Glutamatergic neuron (in vitro differentiated cells): ENCODE results near the gene GATA2. TPM values are rescaled to one million over a fixed set of nuclear protein-coding genes. Genes with fewer than 3 reads are reported as not detected.

Experiments used
- DNase-seq: peaks from one replicate; pipeline ENCODE4 v3.0.0; 2022
- H3K27ac Mint-ChIP-seq: one replicate; pipeline ENCODE4 v1.8.0; 2020; ENCODE audit warnings: mild to moderate bottlenecking, mixed read lengths, inconsistent platforms; ENCODE audit not compliant: unreplicated experiment
- H3K27me3 Mint-ChIP-seq: one replicate; pipeline ENCODE4 v1.8.0; 2020; ENCODE audit warnings: mild to moderate bottlenecking, moderate library complexity, mixed read lengths, inconsistent platforms; ENCODE audit not compliant: unreplicated experiment
- H3K36me3 Mint-ChIP-seq: one replicate; pipeline ENCODE4 v1.8.0; 2020; ENCODE audit warnings: mild to moderate bottlenecking, mixed read lengths, inconsistent platforms; ENCODE audit not compliant: unreplicated experiment
- H3K4me1 Mint-ChIP-seq: one replicate; pipeline ENCODE4 v1.8.0; 2020; ENCODE audit warnings: mild to moderate bottlenecking, low read depth, mixed read lengths, inconsistent platforms; ENCODE audit not compliant: unreplicated experiment
- H3K4me3 Mint-ChIP-seq: one replicate; pipeline ENCODE4 v1.8.0; 2020; ENCODE audit warnings: mild to moderate bottlenecking, mixed read lengths, inconsistent platforms; ENCODE audit not compliant: unreplicated experiment
- H3K9me3 Mint-ChIP-seq: one replicate; pipeline ENCODE4 v1.8.0; 2020; ENCODE audit warnings: mild to moderate bottlenecking, moderate library complexity, mixed read lengths, inconsistent platforms; ENCODE audit not compliant: unreplicated experiment
- total RNA-seq: library from RNA; stranded (reverse); fragmentation: NEBNext Ultra II Directional; extraction: Animal tissue kit (Norgen Biotek cat#: 25700); gene quantifications from one replicate; pipeline ENCODE4 v1.2.1, GENCODE V29; 2021; ENCODE audit not compliant: unreplicated experiment
- TF ChIP-seq, protein P1 (sequence below): fragments of 200-600 bp; sonication (generic); IDR thresholded peaks from one replicate; pipeline ENCODE4 v1.5.0; 2021; ENCODE audit not compliant: partially characterized antibody, unreplicated experiment

GATA2 gene
- total RNA-seq, 1 donor from 2014 or later = 3.6 TPM

DNA sequence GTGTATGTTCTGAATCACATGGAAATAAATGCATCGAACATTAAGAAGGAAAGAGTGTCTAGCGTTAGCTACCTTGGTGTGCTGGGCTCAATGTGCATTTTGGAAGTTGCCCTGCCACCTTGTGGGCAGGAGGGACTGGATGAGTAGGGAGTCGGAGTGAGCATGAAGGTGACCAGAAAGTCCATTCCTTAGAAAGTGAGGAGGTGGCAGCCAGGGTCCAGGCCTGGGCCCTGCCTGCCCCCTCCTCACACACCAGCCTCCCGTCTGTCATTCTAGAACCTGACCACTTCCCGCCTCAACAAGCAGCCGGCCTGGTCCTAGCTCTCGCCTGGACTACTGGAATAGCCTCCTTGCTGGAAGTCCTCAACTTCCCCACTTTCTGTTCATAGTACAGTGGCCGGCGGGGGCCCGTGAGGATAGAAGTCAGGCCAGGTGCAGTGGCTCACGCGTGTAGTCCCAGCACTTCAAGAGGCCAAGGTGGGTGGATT is 10.2 kb upstream of the GATA2 start:
- TF ChIP-seq, protein P1, sequence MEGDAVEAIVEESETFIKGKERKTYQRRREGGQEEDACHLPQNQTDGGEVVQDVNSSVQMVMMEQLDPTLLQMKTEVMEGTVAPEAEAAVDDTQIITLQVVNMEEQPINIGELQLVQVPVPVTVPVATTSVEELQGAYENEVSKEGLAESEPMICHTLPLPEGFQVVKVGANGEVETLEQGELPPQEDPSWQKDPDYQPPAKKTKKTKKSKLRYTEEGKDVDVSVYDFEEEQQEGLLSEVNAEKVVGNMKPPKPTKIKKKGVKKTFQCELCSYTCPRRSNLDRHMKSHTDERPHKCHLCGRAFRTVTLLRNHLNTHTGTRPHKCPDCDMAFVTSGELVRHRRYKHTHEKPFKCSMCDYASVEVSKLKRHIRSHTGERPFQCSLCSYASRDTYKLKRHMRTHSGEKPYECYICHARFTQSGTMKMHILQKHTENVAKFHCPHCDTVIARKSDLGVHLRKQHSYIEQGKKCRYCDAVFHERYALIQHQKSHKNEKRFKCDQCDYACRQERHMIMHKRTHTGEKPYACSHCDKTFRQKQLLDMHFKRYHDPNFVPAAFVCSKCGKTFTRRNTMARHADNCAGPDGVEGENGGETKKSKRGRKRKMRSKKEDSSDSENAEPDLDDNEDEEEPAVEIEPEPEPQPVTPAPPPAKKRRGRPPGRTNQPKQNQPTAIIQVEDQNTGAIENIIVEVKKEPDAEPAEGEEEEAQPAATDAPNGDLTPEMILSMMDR = no peak
- Mint-ChIP-seq H3K27ac (no peak overlapping the region), H3K4me1 (no peaks in the 10 kb centered on the region), H3K4me3 (no peak overlapping the region), H3K27me3 (no peaks in the 10 kb centered on the region), H3K9me3 (peaks cover 5% of the 10 kb centered on the region), H3K36me3 (peaks cover 10% of the 10 kb centered on the region)
- peak; percentile 13 for DNase-seq

DNA sequence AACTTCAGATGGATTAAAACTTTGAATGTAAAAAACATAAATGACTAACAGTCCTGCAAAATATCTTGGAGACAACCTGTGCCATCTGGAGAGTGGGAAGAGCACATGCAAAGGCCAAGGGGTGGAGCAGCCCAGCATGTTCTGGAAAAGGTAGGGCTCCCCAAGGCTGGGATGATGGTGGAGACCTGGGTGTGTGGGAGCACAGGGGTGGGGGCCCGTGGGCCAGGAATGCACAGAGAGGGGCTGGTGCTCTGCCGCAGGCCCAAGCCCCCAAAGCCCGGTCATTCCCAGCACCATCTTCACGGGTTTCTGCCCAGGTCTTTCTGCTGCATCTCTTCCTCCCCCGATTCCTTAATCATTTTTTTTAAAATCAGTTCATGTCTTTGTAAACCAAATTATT is 9.7 kb upstream of the GATA2 start:
- Mint-ChIP-seq H3K27me3 (no peaks in the 10 kb centered on the region), H3K4me1 (no peaks in the 10 kb centered on the region), H3K4me3 (no peak overlapping the region), H3K27ac (no peak overlapping the region), H3K9me3 (peaks cover 5% of the 10 kb centered on the region), H3K36me3 (peaks cover 10% of the 10 kb centered on the region)
- DNase-seq = no peak
- TF ChIP-seq, protein P1 = no peak

DNA sequence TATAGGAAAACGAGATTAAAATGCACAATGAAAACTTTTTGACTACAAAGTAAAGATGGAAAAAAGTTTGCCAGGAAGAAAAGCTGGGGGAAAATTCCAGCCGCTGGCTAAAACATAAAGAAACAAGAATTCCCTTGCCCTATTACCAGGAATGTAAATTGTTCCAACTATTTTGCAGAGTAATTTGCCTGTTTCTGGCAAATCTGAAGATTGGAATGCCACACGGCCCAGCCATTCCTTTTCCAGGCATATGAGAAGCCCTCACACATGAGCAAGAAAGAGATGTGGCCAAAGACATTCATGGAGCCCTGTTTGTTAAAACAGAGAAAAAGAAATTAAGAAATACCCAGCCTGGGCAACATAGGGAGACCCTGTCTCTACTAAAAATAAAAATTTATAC is 8.4 kb upstream of the GATA2 start:
- Mint-ChIP-seq H3K9me3 (peaks cover 5% of the 10 kb centered on the region), H3K27me3 (peaks cover 3% of the 10 kb centered on the region), H3K36me3 (peaks cover 10% of the 10 kb centered on the region), H3K4me3 (no peak overlapping the region), H3K4me1 (no peaks in the 10 kb centered on the region), H3K27ac (no peak overlapping the region)
- no peak for DNase-seq
- TF ChIP-seq, protein P1 = no peak

DNA sequence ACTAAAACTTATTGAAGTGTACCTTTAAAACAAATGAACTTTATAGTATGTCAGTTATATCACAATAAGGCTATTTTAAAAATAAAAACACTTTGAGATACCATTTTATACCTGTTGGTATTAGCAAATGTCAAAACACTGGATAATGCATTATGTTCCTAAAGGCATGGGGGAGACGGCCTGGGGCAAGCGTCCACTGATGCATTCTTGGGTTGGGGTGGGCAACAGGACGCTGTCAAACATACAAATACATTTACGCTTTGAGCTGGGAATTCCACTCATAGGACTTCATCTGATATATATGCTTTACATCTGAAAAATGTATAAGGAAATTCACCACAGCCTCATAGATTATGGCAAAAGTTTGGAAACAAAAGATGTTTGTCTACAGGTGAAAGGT is 7.6 kb upstream of the GATA2 start:
- H3K4me1 Mint-ChIP-seq = peaks cover 2% of the 10 kb centered on the region
- TF ChIP-seq, protein P1 = no peak
- peaks cover 9% of the 10 kb centered on the region for H3K9me3 Mint-ChIP-seq
- peaks cover 10% of the 10 kb centered on the region for H3K36me3 Mint-ChIP-seq
- no peak for DNase-seq
- H3K4me3 Mint-ChIP-seq = no peak overlapping the region
- H3K27ac Mint-ChIP-seq = no peak overlapping the region
- peaks cover 8% of the 10 kb centered on the region for H3K27me3 Mint-ChIP-seq

DNA sequence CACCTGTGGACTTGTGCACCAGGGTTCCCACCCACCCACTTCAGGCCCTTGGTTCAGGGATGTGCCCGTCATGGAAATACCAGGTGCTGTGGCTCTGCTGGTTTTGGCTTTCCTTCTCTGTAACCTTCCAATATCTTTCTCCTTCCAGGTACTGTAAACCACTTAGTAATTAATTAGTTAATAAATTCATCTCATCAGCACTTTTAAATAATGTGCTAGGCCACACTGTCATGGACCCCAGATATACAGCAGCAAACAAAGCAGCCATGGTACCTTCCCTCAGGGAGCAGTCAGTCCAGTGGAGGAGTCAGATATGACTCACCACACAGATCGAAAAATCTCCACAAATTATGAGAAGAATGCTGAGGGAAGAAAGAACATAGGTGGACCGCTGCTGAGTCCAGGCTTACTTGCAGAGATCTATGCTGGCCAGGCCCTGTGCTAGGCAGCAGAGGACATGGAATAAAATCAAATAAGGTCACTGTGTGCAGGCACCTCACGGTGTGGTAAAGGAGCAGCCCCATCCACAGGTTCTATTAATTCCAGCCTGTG is 6.8 kb upstream of the GATA2 start:
- Mint-ChIP-seq H3K27me3 (peaks cover 11% of the 10 kb centered on the region), H3K36me3 (peaks cover 10% of the 10 kb centered on the region)

More for the DNA sequence above, 6.8 kb upstream of the GATA2 start:
- TF ChIP-seq, protein P1 = no peak
- Mint-ChIP-seq H3K27ac (no peak overlapping the region), H3K4me1 (peaks cover 2% of the 10 kb centered on the region), H3K4me3 (no peak overlapping the region), H3K9me3 (peaks cover 11% of the 10 kb centered on the region)
- DNase-seq = no peak
